HCT116 (cell line): ENCODE measurements around the gene BDH1.

Source experiments
- CTCF ChIP-seq, 3 experiments: fragments of 200-600 bp in 1 of 3; sonication (generic) in 1 of 3; IDR thresholded peaks in 2 of 3; conservative IDR thresholded peaks in 1 of 3; 2 replicates each; pipeline ENCODE4 v1.5.1; 2012 to 2017; ENCODE audit warnings: low read depth in 2 of 3, low read length in 2 of 3, antibody characterized with exemption in 1 of 3, borderline replicate concordance in 1 of 3, control low read depth in 1 of 3, mild to moderate bottlenecking in 1 of 3, mixed read lengths in 1 of 3, mixed run types in 1 of 3, moderate library complexity in 1 of 3; ENCODE audit not compliant: insufficient read depth in 1 of 3
- EZH2 ChIP-seq: fragments of 200-600 bp; sonication (generic); IDR thresholded peaks from 2 replicates; pipeline ENCODE4 v1.6.1; 2017; ENCODE audit warnings: antibody characterized with exemption, mixed run types
- JUND ChIP-seq: IDR thresholded peaks from 2 replicates; pipeline ENCODE4 v1.6.1; 2012
- POLR2AphosphoS5 ChIP-seq: IDR thresholded peaks from 2 replicates; pipeline ENCODE4 v1.6.1; 2011; ENCODE audit warnings: mild to moderate bottlenecking, low read depth, low read length, moderate library complexity
- RAD21 ChIP-seq: IDR thresholded peaks from 2 replicates; pipeline ENCODE4 v1.6.1; 2012; ENCODE audit warnings: low read depth, mild to moderate bottlenecking
- REST ChIP-seq: IDR thresholded peaks from 2 replicates; pipeline ENCODE4 v1.6.1; 2012; ENCODE audit warnings: low read depth
- SIN3A ChIP-seq: IDR thresholded peaks from 2 replicates; pipeline ENCODE4 v1.6.1; 2012; ENCODE audit warnings: low read depth
- SP1 ChIP-seq: IDR thresholded peaks from 2 replicates; pipeline ENCODE4 v1.6.1; 2012; ENCODE audit warnings: low read depth
- TCF7L2 ChIP-seq: IDR thresholded peaks from 2 replicates; pipeline ENCODE4 v1.7.0; 2011; ENCODE audit warnings: borderline replicate concordance, inconsistent platforms; ENCODE audit not compliant: insufficient read depth, insufficient read length; ENCODE audit errors: extremely low read depth
- ZBTB33 ChIP-seq: IDR thresholded peaks from 2 replicates; pipeline ENCODE4 v1.6.1; 2011; ENCODE audit warnings: mild to moderate bottlenecking, low read length, moderate library complexity; ENCODE audit not compliant: insufficient replicate concordance; ENCODE audit errors: extremely low read depth
- ZNF274 ChIP-seq: fragments of 200-500 bp; sonication (Bioruptor generic); IDR thresholded peaks from 2 replicates; pipeline ENCODE4 v1.6.1; 2014; ENCODE audit warnings: mild to moderate bottlenecking, low read depth, low read length, inconsistent platforms

- no peak for TF ChIP-seq EZH2
- TF ChIP-seq CTCF (IDR thresholded peaks at IDR 0.05 in 2 of 3, conservative IDR thresholded peaks at IDR 0.05 in 1 of 3; ENCODE audit: borderline replicate concordance in 1 of 3, insufficient read depth in 1 of 3, low read depth in 2 of 3, low read length in 2 of 3): no peak
- no peak for TF ChIP-seq POLR2AphosphoS5
- no peak for TF ChIP-seq REST
- TF ChIP-seq SP1: peak; percentile 41; the same call in 1 of the 2 replicates
- TF ChIP-seq TCF7L2: no peak
- TF ChIP-seq SIN3A: no peak
- TF ChIP-seq RAD21: peak; percentile 13; the same call in 1 of the 2 replicates
- no peak for TF ChIP-seq JUND
- no peak for TF ChIP-seq ZNF274
- TF ChIP-seq ZBTB33: no peak
These were observed 65.4 kb downstream of the BDH1 start for GRCh38 chr3:197490098-197491058.
